Activated T-cell treated with anti-CD3 and anti-CD28 coated beads, Interleukin-2, amount 50 U/mL, for 48 hours (primary cell): ENCODE measurements around the gene AGMO.
"Not testable (repeated sequence)": the region's sequence is repeated elsewhere in the genome, so short reads cannot be mapped to it uniquely, and the experiment has no call there.

ENCODE experiments used
- DNase-seq, 2 experiments: peaks; one replicate each; pipeline ENCODE4 v3.0.0-alpha.2; 2020

Gene AGMO

GRCh38 chr7:15305002-15305600 is 256.7 kb downstream of the AGMO start:
- no peak for DNase-seq

GRCh38 chr7:15303357-15303756 is 258.5 kb downstream of the AGMO start:
- no peak for DNase-seq

- not testable (repeated sequence) for DNase-seq
Observed at GRCh38 chr7:15300986-15301385, 260.8 kb downstream of the AGMO start.

GRCh38 chr7:15292138-15292537 is 269.7 kb downstream of the AGMO start:
- no peak for DNase-seq

- DNase-seq, result no peak
Observed at GRCh38 chr7:15291699-15292098, 270.1 kb downstream of the AGMO start.

- DNase-seq, result no peak
Observed at GRCh38 chr7:15288741-15289140, 273.1 kb downstream of the AGMO start.

- DNase-seq, result no peak
Observed at GRCh38 chr7:15284396-15284795, 277.4 kb downstream of the AGMO start.

- no peak for DNase-seq
Observed at GRCh38 chr7:15280078-15280733, 281.6 kb downstream of the AGMO start.

GRCh38 chr7:15279640-15280039 is 282.2 kb downstream of the AGMO start:
- DNase-seq, result no peak

- DNase-seq, result no peak
Observed at GRCh38 chr7:15257689-15258088, 304.1 kb downstream of the AGMO start.

GRCh38 chr7:15252181-15252580 is 309.6 kb downstream of the AGMO start:
- DNase-seq, result no peak

GRCh38 chr7:15248514-15248913 is 313.3 kb downstream of the AGMO start:
- no peak for DNase-seq

GRCh38 chr7:15245831-15246230 is 316.0 kb downstream of the AGMO start:
- no peak for DNase-seq

- DNase-seq, result no peak
Observed at GRCh38 chr7:15239801-15240200, 322.0 kb downstream of the AGMO start.

GRCh38 chr7:15236952-15237351 is 324.9 kb downstream of the AGMO start:
- DNase-seq, result no peak

GRCh38 chr7:15234431-15234830 is 327.4 kb downstream of the AGMO start:
- DNase-seq, result no peak

GRCh38 chr7:15228831-15229230 is 333.0 kb downstream of the AGMO start:
- DNase-seq, result no peak

GRCh38 chr7:15225981-15226380 is 335.8 kb downstream of the AGMO start:
- no peak for DNase-seq

GRCh38 chr7:15219758-15220157 is 342.1 kb downstream of the AGMO start:
- DNase-seq, result no peak

GRCh38 chr7:15218261-15218660 is 343.6 kb downstream of the AGMO start:
- no peak for DNase-seq

- DNase-seq, result no peak
Observed at GRCh38 chr7:15215616-15216015, 346.2 kb downstream of the AGMO start.

GRCh38 chr7:15214976-15215375 is 346.8 kb downstream of the AGMO start:
- DNase-seq, result no peak

GRCh38 chr7:15213093-15213492 is 348.7 kb downstream of the AGMO start:
- no peak for DNase-seq

GRCh38 chr7:15209429-15209828 is 352.4 kb downstream of the AGMO start:
- no peak for DNase-seq

- DNase-seq, result no peak
Observed at GRCh38 chr7:15204421-15204820, 357.4 kb downstream of the AGMO start.
